Epithelial cell of proximal tubule (primary cell): ENCODE results near the gene FBXO48. TPM values are rescaled to one million over a fixed set of nuclear protein-coding genes. Genes with fewer than 3 reads are reported as not detected.

Source experiments
- DNase-seq: peaks from one replicate; pipeline ENCODE4 v3.0.0-alpha.2; 2011; ENCODE audit warnings: low read depth
- H3K4me3 ChIP-seq: 2 replicates; pipeline ENCODE4 v1.5.1; 2011; ENCODE audit warnings: low read depth, mild to moderate bottlenecking, low read length
- CTCF ChIP-seq: conservative IDR thresholded peaks from 2 replicates; pipeline ENCODE4 v1.5.1; 2012; ENCODE audit warnings: low read depth, mild to moderate bottlenecking, low read length
- total RNA-seq: library from RNA; depleted of rRNA; stranded (reverse); fragments of >200 nt; gene quantifications from 2 replicates; pipeline ENCODE4 v1.2.3, GENCODE V29; 2015

The FBXO48 gene
- total RNA-seq, 1 donor from 2014 or later = 1.5 TPM

GRCh38 chr2:68487773-68488355 lies 20.8 kb upstream of the FBXO48 start:
- H3K4me3 ChIP-seq = no peak overlapping the region
- TF ChIP-seq CTCF = no peak
- DNase-seq = no peak

GRCh38 chr2:68483011-68483410 lies 15.9 kb upstream of the FBXO48 start:
- H3K4me3 ChIP-seq = no peak overlapping the region
- DNase-seq = no peak
- TF ChIP-seq CTCF = no peak

- no peak overlapping the region for H3K4me3 ChIP-seq
- TF ChIP-seq CTCF = no peak
- DNase-seq = no peak
Observed at GRCh38 chr2:68482296-68482820, 15.3 kb upstream of the FBXO48 start.

GRCh38 chr2:68478688-68479087 lies 11.6 kb upstream of the FBXO48 start:
- no peak for TF ChIP-seq CTCF
- no peak for DNase-seq
- no peak overlapping the region for H3K4me3 ChIP-seq

- no peak for TF ChIP-seq CTCF
- no peak overlapping the region for H3K4me3 ChIP-seq
- DNase-seq = no peak
Observed at GRCh38 chr2:68476454-68476853, 9.4 kb upstream of the FBXO48 start.

GRCh38 chr2:68475576-68475975 lies 8.5 kb upstream of the FBXO48 start:
- no peak overlapping the region for H3K4me3 ChIP-seq
- no peak for TF ChIP-seq CTCF
- no peak for DNase-seq

- H3K4me3 ChIP-seq = no peak overlapping the region
- no peak for DNase-seq
- TF ChIP-seq CTCF = no peak
Observed at GRCh38 chr2:68475110-68475509, 8.0 kb upstream of the FBXO48 start.
